ENCODE results near the gene ID2. TPM values are rescaled to one million over a fixed set of nuclear protein-coding genes. Genes with fewer than 3 reads are reported as not detected.
A peak's percentile ranks its signal among the peaks of the same experiment; 100 is the strongest.

ID2 gene
- total and polyA plus RNA-seq, 2 of the 13 experiments (the other 11 are each of a cell fraction or from before 2014, with no cell fraction given), result 214 to 719 TPM

- TF ChIP-seq HNRNPK (IDR thresholded peaks at IDR 0.05; ENCODE audit: low read depth, low read length, poor library complexity, severe bottlenecking) (peak; percentile 95), ZFP90 (CRISPR knock-in tag; IDR thresholded peaks at IDR 0.05; ENCODE audit: borderline replicate concordance) (peak; percentile 62), ZNF430 (CRISPR knock-in tag; IDR thresholded peaks at IDR 0.05) (0 out of 2 replicates have a peak, but pooled peaks have one; percentile 23), TEAD2 (CRISPR knock-in tag; IDR thresholded peaks at IDR 0.05) (no peak), RXRA (CRISPR knock-in tag; IDR thresholded peaks at IDR 0.05) (peak; percentile 48), RBFOX2 (IDR thresholded peaks at IDR 0.05; ENCODE audit: low read depth, low read length) (peak; percentile 91), ZNF670 (CRISPR knock-in tag; IDR thresholded peaks at IDR 0.05; ENCODE audit: borderline replicate concordance) (no peak), ZNF503 (CRISPR knock-in tag; IDR thresholded peaks at IDR 0.05) (peak; percentile 33), CCDC6 (CRISPR knock-in tag; IDR thresholded peaks at IDR 0.05) (no peak), YEATS4 (CRISPR knock-in tag; IDR thresholded peaks at IDR 0.05; ENCODE audit: borderline replicate concordance) (peak; percentile 70), ATF7 (IDR thresholded peaks at IDR 0.05) (no peak), ATF7 (CRISPR knock-in tag; IDR thresholded peaks at IDR 0.05) (0 out of 2 replicates have a peak, but pooled peaks have one; percentile 59), PPARG (CRISPR knock-in tag; conservative IDR thresholded peaks at IDR 0.05) (no peak), BRD4 (CRISPR knock-in tag; IDR thresholded peaks at IDR 0.05) (peak; percentile 83), ZNF598 (CRISPR knock-in tag; IDR thresholded peaks at IDR 0.05; ENCODE audit: borderline replicate concordance) (peak; percentile 78; the same call in 1 of the 2 replicates), IKZF1 (IDR thresholded peaks at IDR 0.05) (no peak), ZFYVE20 (CRISPR knock-in tag; IDR thresholded peaks at IDR 0.05; ENCODE audit: borderline replicate concordance, low read depth) (no peak), CEBPB (IDR thresholded peaks at IDR 0.05; ENCODE audit: borderline replicate concordance, low read depth, low read length) (peak; percentile 55; the same call in 1 of the 2 replicates), PBX2 (CRISPR knock-in tag; IDR thresholded peaks at IDR 0.05) (peak; percentile 85), ZC3H4 (CRISPR knock-in tag; IDR thresholded peaks at IDR 0.05; ENCODE audit: borderline replicate concordance) (peak; percentile 67; the same call in 1 of the 2 replicates), MYC (CRISPR knock-in tag; IDR thresholded peaks at IDR 0.05; ENCODE audit: borderline replicate concordance) (peak; percentile 80; the same call in 1 of the 2 replicates), PHF5A (CRISPR knock-in tag; IDR thresholded peaks at IDR 0.05; ENCODE audit: low read depth, unreplicated experiment) (peak; percentile 8), ZMYM2 (CRISPR knock-in tag; IDR thresholded peaks at IDR 0.05) (no peak), CREBL2 (CRISPR knock-in tag; IDR thresholded peaks at IDR 0.05; ENCODE audit: borderline replicate concordance) (peak; percentile 63; the same call in 1 of the 2 replicates), KDM2A (CRISPR knock-in tag; IDR thresholded peaks at IDR 0.05; ENCODE audit: borderline replicate concordance, low read depth) (peak; percentile 57; the same call in 1 of the 2 replicates), ZNF879 (CRISPR knock-in tag; IDR thresholded peaks at IDR 0.05) (0 out of 2 replicates have a peak, but pooled peaks have one; percentile 49), HDAC2 (CRISPR knock-in tag; IDR thresholded peaks at IDR 0.05) (peak; percentile 30; the same call in 1 of the 2 replicates), ZNF766 (CRISPR knock-in tag; IDR thresholded peaks at IDR 0.05; ENCODE audit: borderline replicate concordance) (0 out of 2 replicates have a peak, but pooled peaks have one; percentile 51)
Measured at GRCh38 chr2:8678731-8679566, 2.9 kb upstream of the ID2 start (continued).

Measured in HepG2 (cell line).